Panc1 (cell line): ENCODE measurements around the gene DOK5. TPM values are rescaled to one million over a fixed set of nuclear protein-coding genes. Genes with fewer than 3 reads are reported as not detected.

Experiments used
- ATAC-seq: fragments of 200-7000 bp; cut with Tn5 transposase; 2 replicates; pipeline ENCODE4 v1.9.1; 2020; ENCODE audit warnings: mild to moderate bottlenecking, moderate library complexity
- BruUV-seq: library from RNA; stranded (reverse); fragments of 400-500 nt; replicated peaks from 2 replicates; lab custom pipeline; 2021; lab: Mats Ljungman, UMichigan
- CTCF ChIA-PET: fragments of 300-600 bp; sonication (Branson Sonifier 250); formaldehyde crosslinking; loops from one replicate; lab custom pipeline; 2022; ENCODE audit warnings: antibody characterized with exemption; lab: Charles Lee
- POLR2A ChIA-PET: fragments of 300-600 bp; sonication (Branson Sonifier 250); formaldehyde crosslinking; loops from one replicate; lab custom pipeline; 2022; ENCODE audit warnings: antibody characterized with exemption; lab: Charles Lee
- DNase-seq: peaks from one replicate; pipeline ENCODE4 v3.0.0-alpha.2; 2010; ENCODE audit warnings: low read depth, low spot score
- H3K27ac ChIP-seq: 2 replicates; pipeline ENCODE4 v1.5.1; 2011; ENCODE audit warnings: mild to moderate bottlenecking, low read length, inconsistent platforms
- H3K27me3 ChIP-seq: fragments of 200-500 bp; sonication (Bioruptor generic); 2 replicates; pipeline ENCODE4 v1.6.0; 2014; ENCODE audit warnings: low read length, inconsistent platforms; ENCODE audit not compliant: control insufficient read depth, insufficient read depth
- H3K36me3 ChIP-seq: fragments of 200-500 bp; sonication (Bioruptor generic); 2 replicates; pipeline ENCODE4 v1.5.1; 2014; ENCODE audit warnings: inconsistent platforms, mild to moderate bottlenecking, low read length, moderate library complexity; ENCODE audit not compliant: control insufficient read depth, insufficient read depth
- H3K4me1 ChIP-seq: 2 replicates; pipeline ENCODE4 v1.5.1; 2011; ENCODE audit warnings: inconsistent platforms, mild to moderate bottlenecking, low read length, moderate library complexity; ENCODE audit not compliant: control insufficient read depth, insufficient read depth
- H3K4me3 ChIP-seq, 2 experiments: 2 replicates each; pipeline ENCODE4 v1.5.1; 2011 to 2012; ENCODE audit warnings: low read depth in 2 of 2, low read length in 2 of 2, mild to moderate bottlenecking in 2 of 2, inconsistent platforms in 1 of 2, moderate library complexity in 1 of 2
- H3K9me3 ChIP-seq: fragments of 200-500 bp; sonication (Bioruptor generic); 2 replicates; pipeline ENCODE4 v1.5.1; 2014; ENCODE audit warnings: low read depth, mild to moderate bottlenecking, inconsistent platforms, low read length, moderate library complexity; ENCODE audit not compliant: control insufficient read depth, insufficient read depth
- CTCF ChIP-seq: fragments of 450-650 bp; IDR thresholded peaks from 2 replicates; pipeline ENCODE4 v1.5.1; 2017; ENCODE audit warnings: mild to moderate bottlenecking
- POLR2AphosphoS5 ChIP-seq: IDR thresholded peaks from 2 replicates; pipeline ENCODE4 v1.6.1; 2012; ENCODE audit warnings: mild to moderate bottlenecking, low read depth, low read length, moderate library complexity
- REST ChIP-seq, 2 experiments: IDR thresholded peaks; 2 replicates each; pipeline ENCODE4 v1.6.1; 2011 to 2012; ENCODE audit warnings: low read depth in 2 of 2, control low read depth in 1 of 2, low read length in 1 of 2, mild to moderate bottlenecking in 1 of 2, moderate library complexity in 1 of 2; ENCODE audit not compliant: insufficient read depth in 1 of 2
- SIN3A ChIP-seq: IDR thresholded peaks from 2 replicates; pipeline ENCODE4 v1.6.1; 2012; ENCODE audit warnings: low read depth, mild to moderate bottlenecking, low read length, moderate library complexity, borderline replicate concordance; ENCODE audit not compliant: insufficient read depth
- TCF7L2 ChIP-seq: IDR thresholded peaks from 2 replicates; pipeline ENCODE4 v1.6.1; 2011; ENCODE audit warnings: mild to moderate bottlenecking, low read depth, low read length, inconsistent platforms
- in situ Hi-C: cut with HindIII; loops from 2 replicates; pipeline ENCODE4 v1.10.0; 2016; ENCODE audit warnings: low sequenced_read_pairs, low pct_unique_long_range_greater_than_20kb
- intact Hi-C: fragments of 100-400 bp; cut with micrococcal nuclease; formaldehyde crosslinking; loops from one replicate; pipeline ENCODE4 v1.10.0; 2022; ENCODE audit not compliant: unreplicated experiment
- total RNA-seq: library from RNA; stranded (reverse); gene quantifications from one replicate; pipeline ENCODE4 v1.2.1, GENCODE V29; 2021; ENCODE audit not compliant: unreplicated experiment

The DOK5 gene
- total RNA-seq, 1 experiment from 2014 or later, result 0.18 TPM

DNA sequence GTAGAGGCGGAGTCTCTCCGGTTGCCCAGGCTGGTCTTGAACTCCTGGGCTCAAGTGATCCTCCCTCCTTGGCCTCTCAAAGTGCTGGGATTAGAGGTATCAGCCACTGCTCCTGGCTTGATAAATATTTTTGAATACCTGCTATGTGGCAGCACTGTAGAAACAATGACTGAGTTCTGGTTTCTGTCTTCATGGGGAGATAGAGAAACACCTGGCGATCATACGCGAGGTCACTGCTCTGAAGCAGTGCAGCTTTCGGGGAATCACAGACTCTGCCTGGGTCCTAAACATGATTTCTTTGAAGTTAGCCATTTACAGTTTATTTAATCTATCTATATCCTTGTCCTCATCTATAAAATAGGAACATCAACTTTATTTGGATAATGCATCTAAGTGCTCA, 31.2 kb downstream of the DOK5 start:
- Histone ChIP-seq H3K9me3 (no peaks in the 10 kb centered on the region), H3K36me3 (no peaks in the 10 kb centered on the region), H3K27me3 (no peaks in the 10 kb centered on the region), H3K27ac (no peak overlapping the region), H3K4me3 (no peak overlapping the region), H3K4me1 (no peaks in the 10 kb centered on the region)
- ChIA-PET POLR2A (no interaction called here), CTCF (no interaction called here)
- no peak for ATAC-seq
- no TSS peak for BruUV-seq
- no peak for TF ChIP-seq POLR2AphosphoS5
- in situ Hi-C loops (no loop called here), intact Hi-C loops (no loop called here)
- DNase-seq, result no peak

DNA sequence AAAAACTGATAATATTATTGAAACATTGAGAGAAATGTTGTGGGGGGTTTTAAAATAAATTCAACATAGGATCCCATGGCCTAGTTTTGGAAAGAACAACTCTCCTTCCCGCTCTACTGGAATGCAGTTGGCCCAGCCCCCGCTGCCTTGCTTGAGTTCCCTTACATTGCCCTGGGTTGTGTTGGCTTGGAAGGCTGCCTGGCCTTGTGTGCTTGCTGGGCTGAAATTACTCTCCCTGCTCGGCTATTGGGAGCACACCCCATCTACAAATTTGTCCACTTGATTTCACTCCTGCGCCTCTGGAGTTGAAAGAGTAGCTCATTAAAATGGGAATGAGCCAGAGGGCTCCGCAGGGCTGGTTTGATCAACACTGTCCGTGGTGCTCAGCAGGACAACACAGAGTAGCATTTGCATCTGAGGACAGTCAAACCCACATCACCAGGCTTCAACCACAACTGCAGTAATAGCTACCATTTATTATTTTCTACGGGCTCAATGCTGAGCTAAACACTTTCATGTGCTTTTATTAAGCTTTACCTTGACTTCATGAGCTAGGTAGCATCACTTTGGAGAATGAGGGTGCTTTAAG, 35.2 kb downstream of the DOK5 start:
- Histone ChIP-seq H3K4me3 (no peak overlapping the region), H3K27me3 (no peaks in the 10 kb centered on the region), H3K27ac (no peak overlapping the region), H3K4me1 (no peaks in the 10 kb centered on the region), H3K9me3 (no peaks in the 10 kb centered on the region), H3K36me3 (no peaks in the 10 kb centered on the region)
- ATAC-seq (no peak), DNase-seq (no peak)
- intact Hi-C loops (no loop called here), in situ Hi-C loops (no loop called here)
- TF ChIP-seq TCF7L2, result no peak
- TF ChIP-seq POLR2AphosphoS5, result no peak
- TF ChIP-seq REST (IDR thresholded peaks at IDR 0.05; ENCODE audit: insufficient read depth in 1 of 2, low read depth in 2 of 2, low read length in 1 of 2), result no peak
- TF ChIP-seq CTCF, result no peak
- TF ChIP-seq SIN3A, result no peak
- BruUV-seq, result no TSS peak
- CTCF ChIA-PET, result no interaction called here
- POLR2A ChIA-PET, result interaction anchor here (0.6 kb wide), 1 partner anchor 119 kb away, joined by 17 read pairs; no protein-coding TSS in a partner anchor

DNA sequence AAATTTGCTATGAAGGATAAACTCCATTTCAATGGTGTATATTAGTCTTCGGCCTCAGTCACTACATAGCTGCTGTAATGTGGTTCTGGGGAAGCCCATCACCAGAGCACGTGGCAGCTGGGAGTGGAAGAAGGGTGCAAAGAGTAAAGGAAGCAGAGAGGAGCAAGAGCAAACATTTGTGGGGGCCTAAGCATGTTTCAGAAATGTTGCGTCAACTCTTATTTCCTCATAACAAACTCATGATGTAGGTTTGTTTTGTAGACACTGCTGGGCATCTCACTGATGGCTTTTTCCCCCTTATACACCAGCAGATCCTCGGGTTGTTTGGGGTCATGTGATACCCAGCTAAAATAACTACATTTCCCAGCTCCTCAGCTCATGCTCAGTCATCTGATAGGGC, 37.3 kb downstream of the DOK5 start:
- ATAC-seq (no peak), DNase-seq (no peak)
- ChIA-PET CTCF (interaction anchor here (0.7 kb wide), 1 partner anchor 21 kb away, joined by 11 read pairs; no protein-coding TSS in a partner anchor), POLR2A (no interaction called here)
- H3K4me3 ChIP-seq, result no peak overlapping the region
- in situ Hi-C loops, result no loop called here
- intact Hi-C loops, result no loop called here
- no peak for TF ChIP-seq POLR2AphosphoS5
- no peak for TF ChIP-seq SIN3A
- TF ChIP-seq REST (IDR thresholded peaks at IDR 0.05; ENCODE audit: insufficient read depth in 1 of 2, low read depth in 2 of 2, low read length in 1 of 2), result no peak
- TF ChIP-seq CTCF, result no peak
- no peak for TF ChIP-seq TCF7L2
- BruUV-seq, result no TSS peak
- H3K27ac ChIP-seq, result no peak overlapping the region
- H3K4me1 ChIP-seq, result no peaks in the 10 kb centered on the region
- no peaks in the 10 kb centered on the region for H3K9me3 ChIP-seq
- H3K27me3 ChIP-seq, result no peaks in the 10 kb centered on the region
- no peaks in the 10 kb centered on the region for H3K36me3 ChIP-seq
